Osteocyte (in vitro differentiated cells): ENCODE measurements around the gene ASF1B. TPM values are rescaled to one million over a fixed set of nuclear protein-coding genes. Genes with fewer than 3 reads are reported as not detected.
A peak's percentile ranks its signal among the peaks of the same experiment; 100 is the strongest.
"Not testable (repeated sequence)": the region's sequence is repeated elsewhere in the genome, so short reads cannot be mapped to it uniquely, and the experiment has no call there.

Experiments used
- DNase-seq: peaks from one replicate; pipeline ENCODE4 v3.0.0; 2021; ENCODE audit warnings: mixed read lengths; ENCODE audit not compliant: unreplicated experiment; ENCODE audit errors: extremely low spot score
- H3K27ac Mint-ChIP-seq: one replicate; pipeline ENCODE4 v1.8.0; 2021; ENCODE audit warnings: mild to moderate bottlenecking, mixed read lengths; ENCODE audit not compliant: unreplicated experiment
- H3K27me3 Mint-ChIP-seq: one replicate; pipeline ENCODE4 v1.8.0; 2021; ENCODE audit warnings: mixed read lengths; ENCODE audit not compliant: unreplicated experiment
- H3K36me3 Mint-ChIP-seq: one replicate; pipeline ENCODE4 v1.8.0; 2021; ENCODE audit warnings: mixed read lengths; ENCODE audit not compliant: unreplicated experiment
- H3K4me1 Mint-ChIP-seq: one replicate; pipeline ENCODE4 v1.8.0; 2021; ENCODE audit warnings: mixed read lengths; ENCODE audit not compliant: unreplicated experiment
- H3K4me3 Mint-ChIP-seq: one replicate; pipeline ENCODE4 v1.8.0; 2021; ENCODE audit warnings: mild to moderate bottlenecking, moderate library complexity, mixed read lengths; ENCODE audit not compliant: unreplicated experiment
- H3K9me3 Mint-ChIP-seq: one replicate; pipeline ENCODE4 v1.8.0; 2021; ENCODE audit warnings: mixed read lengths; ENCODE audit not compliant: unreplicated experiment
- total RNA-seq: library from RNA; stranded (reverse); gene quantifications from 2 replicates; pipeline ENCODE4 v1.2.1, GENCODE V29; 2021
- TF ChIP-seq, protein P1 (sequence below): fragments of 200-600 bp; sonication (generic); IDR thresholded peaks from 2 replicates; pipeline ENCODE4 v1.5.0; 2021; ENCODE audit warnings: antibody characterized with exemption, mild to moderate bottlenecking, moderate library complexity

The ASF1B gene
- total RNA-seq, 1 donor from 2014 or later, result 4.5 TPM

DNA sequence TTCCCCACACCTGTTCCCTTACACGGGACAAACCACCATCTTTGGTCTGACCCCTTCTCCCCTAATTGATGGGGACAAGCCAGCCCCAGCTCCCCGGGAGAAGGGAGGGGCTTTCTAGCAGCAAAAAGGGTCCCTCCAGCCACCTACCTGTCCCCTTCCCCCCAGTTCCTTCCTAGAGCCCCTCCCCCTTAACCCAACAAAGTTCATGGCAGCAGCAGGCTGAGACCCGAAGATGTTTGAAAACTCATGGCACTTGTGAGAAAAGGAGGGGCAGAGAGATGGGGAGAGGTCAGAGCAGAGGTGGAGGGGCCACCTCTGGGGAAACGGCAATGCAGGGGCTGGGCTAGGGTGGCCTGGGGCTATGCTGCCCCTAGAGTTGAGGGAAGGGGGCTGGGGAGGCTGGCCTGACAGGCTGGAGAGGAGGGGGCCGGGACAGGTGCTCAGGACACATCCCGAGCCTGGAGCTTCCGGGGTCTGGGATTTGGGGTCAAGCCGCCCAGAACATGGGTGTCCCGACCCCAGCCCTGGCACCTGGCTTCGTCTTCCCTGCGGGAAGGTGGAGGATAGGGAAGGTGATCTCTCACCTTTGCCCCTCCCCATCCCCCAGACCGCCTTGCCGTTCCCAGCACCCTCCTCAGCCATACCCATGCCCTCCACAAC lies 12.5 kb upstream of the ASF1B start:
- Mint-ChIP-seq H3K9me3 (no peaks in the 10 kb centered on the region), H3K27me3 (no peaks in the 10 kb centered on the region), H3K4me3 (no peak overlapping the region), H3K27ac (no peak overlapping the region), H3K36me3 (peaks cover 7% of the 10 kb centered on the region), H3K4me1 (peaks cover 28% of the 10 kb centered on the region)
- TF ChIP-seq, protein P1, sequence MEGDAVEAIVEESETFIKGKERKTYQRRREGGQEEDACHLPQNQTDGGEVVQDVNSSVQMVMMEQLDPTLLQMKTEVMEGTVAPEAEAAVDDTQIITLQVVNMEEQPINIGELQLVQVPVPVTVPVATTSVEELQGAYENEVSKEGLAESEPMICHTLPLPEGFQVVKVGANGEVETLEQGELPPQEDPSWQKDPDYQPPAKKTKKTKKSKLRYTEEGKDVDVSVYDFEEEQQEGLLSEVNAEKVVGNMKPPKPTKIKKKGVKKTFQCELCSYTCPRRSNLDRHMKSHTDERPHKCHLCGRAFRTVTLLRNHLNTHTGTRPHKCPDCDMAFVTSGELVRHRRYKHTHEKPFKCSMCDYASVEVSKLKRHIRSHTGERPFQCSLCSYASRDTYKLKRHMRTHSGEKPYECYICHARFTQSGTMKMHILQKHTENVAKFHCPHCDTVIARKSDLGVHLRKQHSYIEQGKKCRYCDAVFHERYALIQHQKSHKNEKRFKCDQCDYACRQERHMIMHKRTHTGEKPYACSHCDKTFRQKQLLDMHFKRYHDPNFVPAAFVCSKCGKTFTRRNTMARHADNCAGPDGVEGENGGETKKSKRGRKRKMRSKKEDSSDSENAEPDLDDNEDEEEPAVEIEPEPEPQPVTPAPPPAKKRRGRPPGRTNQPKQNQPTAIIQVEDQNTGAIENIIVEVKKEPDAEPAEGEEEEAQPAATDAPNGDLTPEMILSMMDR, result no peak
- DNase-seq, result no peak

DNA sequence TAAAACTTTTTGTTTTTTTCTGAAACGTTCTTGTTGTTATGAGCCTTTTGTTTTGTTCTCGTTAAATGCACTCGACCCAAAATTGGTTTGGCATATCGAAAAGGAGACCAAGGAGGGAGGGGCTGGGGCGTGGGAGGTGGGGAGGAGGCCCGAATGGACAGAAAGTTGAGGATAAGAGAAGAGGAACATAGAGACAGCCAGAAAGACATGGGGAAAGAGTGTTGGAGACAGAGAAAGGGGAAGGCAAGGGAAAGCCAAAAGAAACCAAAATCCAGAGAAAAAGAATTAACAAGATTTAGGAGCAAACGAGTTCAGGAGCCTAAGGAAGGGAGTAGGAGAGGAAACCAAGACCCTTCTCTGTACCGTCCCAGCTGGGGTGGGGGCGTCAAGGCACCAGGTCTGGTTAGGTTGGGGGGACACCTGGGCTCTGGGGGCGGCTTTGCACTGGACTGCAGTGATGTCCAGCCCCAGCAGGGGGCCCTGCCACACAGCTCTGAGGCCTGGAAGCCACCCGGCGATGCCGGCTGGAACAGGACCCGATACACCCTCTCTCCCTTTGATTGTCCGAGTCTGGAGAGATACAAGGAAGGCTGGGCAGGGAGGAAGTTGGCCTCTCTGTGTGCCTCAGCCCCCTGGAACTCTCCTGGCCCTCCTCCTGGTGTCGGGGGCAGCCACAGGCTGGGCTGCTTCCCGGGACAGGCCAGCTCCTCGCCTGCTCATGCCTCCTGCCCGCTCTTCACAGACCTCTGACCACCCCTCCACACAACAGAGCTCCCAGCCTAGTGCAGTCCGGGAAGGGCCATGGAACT lies 11.6 kb upstream of the ASF1B start:
- no peaks in the 10 kb centered on the region for H3K9me3 Mint-ChIP-seq
- peak overlapping the region; percentile 60 for H3K27ac Mint-ChIP-seq
- TF ChIP-seq, protein P1, result peak; percentile 75
- DNase-seq, result no peak
- H3K4me3 Mint-ChIP-seq, result no peak overlapping the region
- no peaks in the 10 kb centered on the region for H3K27me3 Mint-ChIP-seq
- peaks cover 28% of the 10 kb centered on the region for H3K4me1 Mint-ChIP-seq
- peaks cover 5% of the 10 kb centered on the region for H3K36me3 Mint-ChIP-seq

DNA sequence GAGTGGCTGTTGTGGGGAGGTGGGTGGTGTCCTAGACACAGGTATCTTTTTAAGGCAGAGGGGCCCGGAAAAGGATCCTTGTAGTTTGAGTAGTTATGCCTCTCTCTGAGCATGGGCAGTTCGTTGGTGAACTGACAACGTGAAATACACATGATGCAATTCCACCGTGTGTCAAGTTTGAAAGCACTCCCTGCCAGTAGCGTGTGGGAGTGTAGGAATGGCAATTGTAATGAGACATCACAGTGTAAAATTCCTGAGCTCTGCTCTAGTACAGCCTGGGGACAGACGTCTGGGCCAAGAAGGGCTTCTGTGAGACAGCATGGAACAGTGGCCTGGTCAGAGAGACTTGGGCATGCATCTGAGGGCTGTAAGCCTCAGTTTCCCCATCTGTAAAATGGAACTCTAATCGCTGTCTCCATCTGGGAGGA lies 10.4 kb upstream of the ASF1B start:
- TF ChIP-seq, protein P1, result no peak
- DNase-seq, result no peak
- H3K36me3 Mint-ChIP-seq, result peaks cover 2% of the 10 kb centered on the region
- H3K27me3 Mint-ChIP-seq, result no peaks in the 10 kb centered on the region
- H3K27ac Mint-ChIP-seq, result peak overlapping the region; percentile 64
- peaks cover 28% of the 10 kb centered on the region for H3K4me1 Mint-ChIP-seq
- no peak overlapping the region for H3K4me3 Mint-ChIP-seq
- no peaks in the 10 kb centered on the region for H3K9me3 Mint-ChIP-seq

DNA sequence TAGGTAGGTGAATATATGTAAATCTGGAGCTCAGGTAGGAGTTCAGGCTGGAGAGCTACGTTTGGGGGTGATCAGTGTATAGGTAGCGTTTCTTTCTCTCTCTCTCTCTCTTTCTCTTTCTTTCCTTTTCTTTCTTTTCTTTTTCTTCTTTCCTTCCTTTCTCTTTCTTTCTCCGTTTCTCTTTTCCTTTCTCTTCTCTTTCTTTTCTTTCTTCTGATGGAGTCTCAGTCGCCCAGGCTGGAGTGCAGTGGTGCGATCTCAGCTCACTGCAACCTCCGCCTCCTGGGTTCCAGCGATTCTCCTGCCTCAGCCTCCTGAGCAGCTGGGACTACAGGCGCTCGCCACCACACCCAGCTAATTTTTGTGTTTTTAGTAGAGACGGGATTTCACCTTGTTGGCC lies 9.8 kb upstream of the ASF1B start:
- Mint-ChIP-seq H3K27ac (peak overlapping the region; percentile 57), H3K4me1 (peaks cover 28% of the 10 kb centered on the region)
- not testable (repeated sequence) for H3K9me3 Mint-ChIP-seq, H3K36me3 Mint-ChIP-seq, H3K4me3 Mint-ChIP-seq, DNase-seq, H3K27me3 Mint-ChIP-seq

DNA sequence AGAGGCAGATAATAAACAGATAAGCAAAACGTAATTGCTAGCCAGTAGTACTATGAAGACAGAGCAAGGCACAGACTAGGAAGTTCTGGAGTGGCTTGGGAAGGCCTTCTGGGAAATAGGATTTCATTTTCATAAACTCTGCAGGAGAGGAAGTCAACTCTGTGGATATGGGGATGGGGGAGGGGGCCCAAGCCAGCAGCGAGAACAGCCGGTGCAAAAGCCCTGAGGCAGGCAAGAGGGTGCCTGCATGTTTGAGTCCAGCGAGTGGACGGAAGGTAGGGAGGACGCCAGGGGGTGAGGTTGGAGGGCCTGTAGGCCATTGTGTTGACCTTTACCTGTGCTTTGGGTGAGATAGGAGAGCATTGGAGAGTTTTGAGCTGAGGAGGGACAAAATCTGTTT lies 9.0 kb upstream of the ASF1B start:
- peaks cover 30% of the 10 kb centered on the region for H3K4me1 Mint-ChIP-seq
- H3K27me3 Mint-ChIP-seq, result no peaks in the 10 kb centered on the region
- H3K4me3 Mint-ChIP-seq, result no peak overlapping the region
- H3K36me3 Mint-ChIP-seq, result no peaks in the 10 kb centered on the region
- TF ChIP-seq, protein P1, result no peak
- H3K27ac Mint-ChIP-seq, result peak overlapping the region; percentile 24
- H3K9me3 Mint-ChIP-seq, result no peaks in the 10 kb centered on the region
- no peak for DNase-seq
